PC-3 (cell line): ENCODE measurements around the gene ADAD2. TPM values are rescaled to one million over a fixed set of nuclear protein-coding genes. Genes with fewer than 3 reads are reported as not detected.

ENCODE experiments used
- ATAC-seq: fragments of 200-7000 bp; cut with Tn5 transposase; 2 replicates; pipeline ENCODE4 v1.9.1; 2020; ENCODE audit warnings: mild to moderate bottlenecking, moderate library complexity
- BruUV-seq: library from RNA; stranded (reverse); fragments of 400-500 nt; replicated peaks from 2 replicates; lab custom pipeline; 2021; lab: Mats Ljungman, UMichigan
- CTCF ChIA-PET: fragments of 300-600 bp; sonication (Branson Sonifier 250); formaldehyde crosslinking; loops from one replicate; lab custom pipeline; 2022; ENCODE audit warnings: antibody characterized with exemption; lab: Charles Lee
- POLR2A ChIA-PET: fragments of 300-600 bp; sonication (Branson Sonifier 250); formaldehyde crosslinking; loops from one replicate; lab custom pipeline; 2022; ENCODE audit warnings: antibody characterized with exemption; ENCODE audit not compliant: unreplicated experiment; lab: Charles Lee
- DNase-seq: peaks from one replicate; pipeline ENCODE4 v3.0.0-alpha.2; 2015
- H2AFZ ChIP-seq: fragments of 300-600 bp; sonication (generic); 2 replicates; pipeline ENCODE4 v1.6.0; 2016; ENCODE audit warnings: antibody characterized with exemption, low read length
- H3F3A ChIP-seq: fragments of 300-600 bp; sonication (generic); one replicate; pipeline ENCODE4 v1.6.0; 2017; ENCODE audit warnings: antibody characterized with exemption, low read length, control low read depth, mild to moderate bottlenecking; ENCODE audit not compliant: unreplicated experiment
- H3K27ac ChIP-seq: fragments of 300-600 bp; sonication (generic); 2 replicates; pipeline ENCODE4 v1.5.1; 2016; ENCODE audit warnings: mild to moderate bottlenecking, low read length
- H3K27me3 ChIP-seq: fragments of 300-600 bp; sonication (generic); 2 replicates; pipeline ENCODE4 v1.6.1; 2016; ENCODE audit warnings: low read length, mixed read lengths
- H3K36me3 ChIP-seq: fragments of 300-600 bp; sonication (generic); 2 replicates; pipeline ENCODE4 v1.6.1; 2016; ENCODE audit warnings: low read depth, mixed run types, low read length, mixed read lengths
- H3K4me1 ChIP-seq: fragments of 300-600 bp; sonication (generic); 2 replicates; pipeline ENCODE4 v1.5.1; 2016; ENCODE audit warnings: low read length; ENCODE audit not compliant: insufficient read depth
- H3K4me2 ChIP-seq: fragments of 300-600 bp; sonication (generic); 2 replicates; pipeline ENCODE4 v1.6.0; 2016; ENCODE audit warnings: low read length
- H3K4me3 ChIP-seq: fragments of 300-600 bp; sonication (generic); 2 replicates; pipeline ENCODE4 v1.5.1; 2016; ENCODE audit warnings: mild to moderate bottlenecking, low read length, mixed read lengths
- H3K79me2 ChIP-seq: fragments of 300-600 bp; sonication (generic); 2 replicates; pipeline ENCODE4 v1.6.1; 2017; ENCODE audit warnings: low read length, mixed read lengths
- H3K9ac ChIP-seq: fragments of 300-600 bp; sonication (generic); 2 replicates; pipeline ENCODE4 v1.6.0; 2016; ENCODE audit warnings: mild to moderate bottlenecking, low read length
- H3K9me2 ChIP-seq: fragments of 300-600 bp; sonication (generic); replicated peaks from 2 replicates; pipeline ENCODE4 v1.6.1; 2016; ENCODE audit warnings: mixed run types, low read length, mixed read lengths
- H3K9me3 ChIP-seq: fragments of 300-600 bp; sonication (generic); 2 replicates; pipeline ENCODE4 v1.6.1; 2016; ENCODE audit warnings: low read length, mixed read lengths
- H4K20me1 ChIP-seq: fragments of 300-600 bp; sonication (generic); 2 replicates; pipeline ENCODE4 v1.6.1; 2016; ENCODE audit warnings: low read length, mixed read lengths
- EZH2 ChIP-seq: fragments of 300-600 bp; sonication (generic); IDR thresholded peaks from one replicate; pipeline ENCODE4 v1.6.1; 2017; ENCODE audit warnings: antibody characterized with exemption, mild to moderate bottlenecking, low read length; ENCODE audit not compliant: unreplicated experiment
- EZH2phosphoT487 ChIP-seq: fragments of 300-600 bp; sonication (generic); IDR thresholded peaks from 2 replicates; pipeline ENCODE4 v1.6.1; 2018; ENCODE audit warnings: mild to moderate bottlenecking, antibody characterized with exemption, low read length, borderline replicate concordance
- intact Hi-C: fragments of 100-400 bp; cut with micrococcal nuclease; formaldehyde crosslinking; loops from 2 replicates; pipeline ENCODE4 v1.9.0; 2023
- total RNA-seq: library from RNA; depleted of rRNA; stranded (reverse); fragments of >200 nt; gene quantifications from 2 replicates; pipeline ENCODE4 v1.2.3, GENCODE V29; 2014; rRNA removed
- TF ChIP-seq, protein P1 (sequence below): fragments of 300-600 bp; sonication (generic); conservative IDR thresholded peaks from 2 replicates; pipeline ENCODE4 v1.5.1; 2017; ENCODE audit warnings: antibody characterized with exemption, low read depth, mild to moderate bottlenecking, low read length

Gene ADAD2
- total RNA-seq, 1 experiment from 2014 or later, result not detected

DNA sequence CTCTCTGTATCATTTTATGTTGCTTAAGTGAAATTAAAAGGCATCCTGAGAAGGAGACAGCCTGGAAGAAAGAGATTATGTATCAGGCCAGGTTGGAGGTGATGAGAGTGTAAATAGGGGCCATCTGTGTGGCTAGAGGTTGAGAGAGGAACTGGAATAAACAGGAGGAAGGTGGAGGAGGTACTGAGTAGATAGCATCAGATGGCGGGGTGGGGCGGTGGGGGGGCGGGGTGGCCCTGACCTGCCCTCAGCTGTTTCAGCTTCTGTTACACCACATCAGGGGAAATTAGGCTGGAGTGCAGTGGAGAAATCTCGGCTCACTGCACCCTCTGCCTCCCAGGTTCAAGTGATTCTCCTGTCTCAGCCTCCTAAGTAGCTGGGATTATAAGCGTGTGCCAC lies 55.7 kb downstream of the ADAD2 start:
- Histone ChIP-seq H3K4me1 (peaks cover 12% of the 10 kb centered on the region), H3K27ac (no peak overlapping the region), H3K4me3 (no peak overlapping the region), H3K4me2 (no peak overlapping the region), H3K36me3 (no peaks in the 10 kb centered on the region), H2AFZ (no peak overlapping the region), H3F3A (no peaks in the 10 kb centered on the region), H3K9ac (no peak overlapping the region), H3K9me2 (no peaks in the 10 kb centered on the region), H4K20me1 (no peaks in the 10 kb centered on the region), H3K79me2 (no peaks in the 10 kb centered on the region), H3K9me3 (no peaks in the 10 kb centered on the region), H3K27me3 (no peaks in the 10 kb centered on the region)
- intact Hi-C loops, result no loop called here
- DNase-seq (no peak), ATAC-seq (no peak)
- BruUV-seq, result no TSS peak
- ChIA-PET POLR2A (no interaction called here), CTCF (no interaction called here)
- TF ChIP-seq EZH2, result no peak
- TF ChIP-seq, protein P1, sequence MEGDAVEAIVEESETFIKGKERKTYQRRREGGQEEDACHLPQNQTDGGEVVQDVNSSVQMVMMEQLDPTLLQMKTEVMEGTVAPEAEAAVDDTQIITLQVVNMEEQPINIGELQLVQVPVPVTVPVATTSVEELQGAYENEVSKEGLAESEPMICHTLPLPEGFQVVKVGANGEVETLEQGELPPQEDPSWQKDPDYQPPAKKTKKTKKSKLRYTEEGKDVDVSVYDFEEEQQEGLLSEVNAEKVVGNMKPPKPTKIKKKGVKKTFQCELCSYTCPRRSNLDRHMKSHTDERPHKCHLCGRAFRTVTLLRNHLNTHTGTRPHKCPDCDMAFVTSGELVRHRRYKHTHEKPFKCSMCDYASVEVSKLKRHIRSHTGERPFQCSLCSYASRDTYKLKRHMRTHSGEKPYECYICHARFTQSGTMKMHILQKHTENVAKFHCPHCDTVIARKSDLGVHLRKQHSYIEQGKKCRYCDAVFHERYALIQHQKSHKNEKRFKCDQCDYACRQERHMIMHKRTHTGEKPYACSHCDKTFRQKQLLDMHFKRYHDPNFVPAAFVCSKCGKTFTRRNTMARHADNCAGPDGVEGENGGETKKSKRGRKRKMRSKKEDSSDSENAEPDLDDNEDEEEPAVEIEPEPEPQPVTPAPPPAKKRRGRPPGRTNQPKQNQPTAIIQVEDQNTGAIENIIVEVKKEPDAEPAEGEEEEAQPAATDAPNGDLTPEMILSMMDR, result no peak
- TF ChIP-seq EZH2phosphoT487, result no peak

Other genes with a start within 250 kb of the ADAD2 start
- gene OSGIN1, start 237.9 kb upstream of the ADAD2 start, total RNA-seq, result 6.6 and 9.8 TPM in 2 replicates
- 0.22 and 2.0 TPM in 2 replicates for gene NECAB2, start 222.9 kb upstream of the ADAD2 start, total RNA-seq
- gene SLC38A8, start 148.4 kb upstream of the ADAD2 start, total RNA-seq, result not detected in 2 replicates
- 56.1 and 56.6 TPM in 2 replicates for gene MBTPS1, start 74.2 kb upstream of the ADAD2 start, total RNA-seq
- 9.7 and 13.3 TPM in 2 replicates for gene HSDL1, start 46.0 kb upstream of the ADAD2 start, total RNA-seq
- not detected in 2 replicates for gene DNAAF1, start 45.8 kb upstream of the ADAD2 start, total RNA-seq
- 21.8 and 28.0 TPM in 2 replicates for gene TAF1C, start 4.1 kb upstream of the ADAD2 start, total RNA-seq
- gene KCNG4, start 48.9 kb downstream of the ADAD2 start, total RNA-seq, result 0.04 TPM in 1 of 2 replicates, not detected in the other
- 0.15 TPM in 1 of 2 replicates, not detected in the other for gene WFDC1, start 103.7 kb downstream of the ADAD2 start, total RNA-seq
- 26.0 and 40.5 TPM in 2 replicates for gene ATP2C2, start 177.4 kb downstream of the ADAD2 start, total RNA-seq